IPS DF 6.9 (cell line): ENCODE measurements around the gene PCYT1A.

Experiments
- DNase-seq: peaks from one replicate; pipeline ENCODE4 v3.0.0-alpha.2; 2013; ENCODE audit warnings: low read depth, low spot score
- H3K27ac ChIP-seq: one replicate; pipeline ENCODE4 v1.5.1; 2013; ENCODE audit warnings: low read length, control low read depth
- H3K27me3 ChIP-seq: 2 replicates; pipeline ENCODE4 v1.6.1; 2013; ENCODE audit warnings: mild to moderate bottlenecking, low read length; ENCODE audit not compliant: control insufficient read depth, insufficient read depth
- H3K36me3 ChIP-seq: 2 replicates; pipeline ENCODE4 v1.6.1; 2013; ENCODE audit warnings: low read length; ENCODE audit not compliant: control insufficient read depth, insufficient read depth
- H3K4me1 ChIP-seq: 2 replicates; pipeline ENCODE4 v1.6.1; 2013; ENCODE audit warnings: low read length; ENCODE audit not compliant: control insufficient read depth, insufficient read depth
- H3K4me3 ChIP-seq: 2 replicates; pipeline ENCODE4 v1.5.1; 2013; ENCODE audit warnings: mild to moderate bottlenecking, low read length
- H3K9me3 ChIP-seq: 2 replicates; pipeline ENCODE4 v1.6.1; 2013; ENCODE audit warnings: low read length, inconsistent platforms; ENCODE audit not compliant: control insufficient read depth, insufficient read depth
- WGBS: extraction: QIAGEN DNeasy Blood & Tissue Kit; methylation state at CpG from one replicate; pipeline ENCODE4 v1.1.7; 2013; ENCODE audit warnings: mixed read lengths, missing lambda C conversion rate; ENCODE audit not compliant: insufficient read length, insufficient coverage; 5-methylcytosine and 5-hydroxymethylcytosine counted together

The PCYT1A gene

GRCh38 chr3:196203846-196204245, 83.7 kb downstream of the PCYT1A start:
- Histone ChIP-seq H3K4me3 (no peak overlapping the region), H3K27me3 (peaks cover 3% of the 10 kb centered on the region; the same call in 1 of the 2 replicates), H3K27ac (no peak overlapping the region), H3K4me1 (no peaks in the 10 kb centered on the region; the same call in 1 of the 2 replicates), H3K9me3 (no peaks in the 10 kb centered on the region), H3K36me3 (no peaks in the 10 kb centered on the region)
- no CpG with 5 or more reads among the region's 3 CpGs for WGBS
- no peak for DNase-seq

DNA sequence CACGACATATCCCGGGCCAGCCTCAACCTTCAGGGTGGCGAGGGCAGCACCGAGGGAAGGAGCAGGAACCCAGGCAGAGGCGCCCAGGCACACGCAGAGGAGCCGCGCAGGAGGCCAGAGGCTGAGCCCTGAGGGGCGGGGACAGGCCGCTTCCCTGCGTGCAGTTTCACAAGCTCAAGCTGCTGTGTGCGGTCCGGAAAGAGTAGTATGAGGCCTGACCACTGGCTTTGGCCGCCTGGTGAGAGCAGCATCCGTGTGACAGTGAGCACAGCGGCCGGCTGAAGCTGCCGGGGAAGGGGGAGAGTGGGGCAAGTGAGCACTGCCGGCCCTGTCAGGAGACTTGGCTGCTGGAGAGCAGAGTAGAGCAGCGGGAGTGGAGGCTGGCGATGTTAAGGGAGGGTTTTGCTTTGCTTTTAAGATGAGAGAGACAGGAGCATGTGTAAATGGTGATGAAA, 85.0 kb downstream of the PCYT1A start:
- Histone ChIP-seq H3K27me3 (peaks cover 3% of the 10 kb centered on the region; the same call in 1 of the 2 replicates), H3K27ac (no peak overlapping the region), H3K9me3 (no peaks in the 10 kb centered on the region), H3K4me3 (no peak overlapping the region), H3K36me3 (no peaks in the 10 kb centered on the region; the same call in 1 of the 2 replicates), H3K4me1 (no peaks in the 10 kb centered on the region; the same call in 1 of the 2 replicates)
- DNase-seq = no peak
- WGBS = no CpG with 5 or more reads among the region's 21 CpGs

DNA sequence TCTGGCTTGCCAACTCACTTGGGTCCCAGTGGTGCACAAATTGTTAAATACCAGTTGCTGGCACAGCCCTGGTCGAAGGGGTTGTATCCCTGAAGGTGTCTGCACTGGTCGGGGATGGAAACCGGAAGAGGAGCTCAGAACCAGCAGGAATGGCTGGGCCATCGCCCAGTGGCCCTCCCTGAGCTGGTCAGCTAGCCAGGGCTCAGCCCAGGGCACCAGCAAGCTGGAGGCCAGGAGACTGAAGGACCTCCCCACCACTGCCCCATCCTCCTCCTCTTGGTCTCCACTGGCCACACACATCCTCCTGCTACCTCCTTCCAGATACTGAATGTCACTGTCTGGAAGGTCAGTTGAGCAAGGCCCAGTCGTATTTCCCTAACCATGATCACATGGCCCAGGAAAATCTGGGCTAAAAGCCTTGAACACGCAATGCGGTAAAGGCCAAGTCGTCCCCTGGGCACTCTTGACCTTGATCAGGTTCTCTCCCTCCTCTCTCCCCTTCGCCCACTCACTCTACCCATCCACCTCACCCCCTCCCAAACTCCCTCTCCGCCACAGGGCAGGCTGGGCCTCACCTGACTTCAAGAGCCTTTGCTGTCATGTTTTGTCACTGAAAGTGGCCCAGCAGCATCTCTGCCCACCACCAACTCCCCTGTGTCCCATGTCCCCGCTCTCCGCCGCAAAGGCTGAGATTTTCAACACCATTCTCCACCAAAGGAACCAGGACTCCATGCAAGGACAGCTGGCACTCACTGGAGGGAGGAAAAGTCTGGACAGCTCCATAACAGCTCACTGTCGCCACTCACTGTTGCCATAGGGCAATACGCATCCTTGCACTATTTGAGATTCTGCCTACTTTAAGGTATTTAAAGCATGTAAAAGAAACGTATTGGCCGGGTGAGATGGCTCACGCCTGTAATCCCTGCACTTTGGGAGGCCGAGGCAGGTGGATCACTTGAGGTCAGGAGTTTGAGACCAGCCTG, 88.5 kb downstream of the PCYT1A start:
- no peak overlapping the region for H3K27ac ChIP-seq
- H3K4me1 ChIP-seq = peaks cover 3% of the 10 kb centered on the region
- no peak overlapping the region for H3K4me3 ChIP-seq
- WGBS = no CpG with 5 or more reads among the region's 19 CpGs
- H3K36me3 ChIP-seq = no peaks in the 10 kb centered on the region; the same call in 1 of the 2 replicates
- no peak for DNase-seq
- H3K27me3 ChIP-seq = no peaks in the 10 kb centered on the region
- no peaks in the 10 kb centered on the region for H3K9me3 ChIP-seq

DNA sequence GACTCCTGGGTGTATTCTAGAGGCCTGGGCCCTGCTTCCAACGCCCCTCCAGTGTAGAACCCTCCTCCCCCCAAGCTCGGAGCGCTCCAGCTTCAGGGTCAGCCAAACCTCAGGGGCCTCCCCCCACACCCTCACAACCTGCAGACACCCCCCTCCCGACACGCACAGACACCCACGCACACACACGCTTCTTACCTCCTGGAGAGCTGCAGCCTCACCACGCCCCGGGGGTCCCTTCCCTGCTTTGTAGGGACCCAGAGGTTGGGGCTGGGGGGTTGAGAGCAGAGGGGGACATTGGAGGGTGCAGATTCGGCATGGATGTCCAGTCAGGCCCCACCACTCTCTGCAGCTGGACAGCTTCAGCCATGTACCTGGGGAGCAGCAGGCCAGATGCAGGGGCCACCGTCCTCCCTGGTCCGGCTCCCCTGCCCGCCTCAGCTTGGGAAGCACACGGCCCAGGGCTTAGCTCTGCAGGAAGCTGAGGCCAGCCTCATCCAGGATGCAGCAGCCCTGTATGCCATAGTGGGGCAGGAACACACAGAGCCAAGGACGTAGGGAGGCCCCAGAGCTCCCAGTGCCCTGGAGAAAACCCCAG, 89.3 kb downstream of the PCYT1A start:
- no CpG with 5 or more reads among the region's 15 CpGs for WGBS
- H3K27me3 ChIP-seq = no peaks in the 10 kb centered on the region
- no peak overlapping the region for H3K4me3 ChIP-seq
- DNase-seq = no peak
- no peak overlapping the region for H3K27ac ChIP-seq
- no peaks in the 10 kb centered on the region; the same call in 1 of the 2 replicates for H3K36me3 ChIP-seq
- no peaks in the 10 kb centered on the region for H3K9me3 ChIP-seq
- H3K4me1 ChIP-seq = peaks cover 3% of the 10 kb centered on the region

DNA sequence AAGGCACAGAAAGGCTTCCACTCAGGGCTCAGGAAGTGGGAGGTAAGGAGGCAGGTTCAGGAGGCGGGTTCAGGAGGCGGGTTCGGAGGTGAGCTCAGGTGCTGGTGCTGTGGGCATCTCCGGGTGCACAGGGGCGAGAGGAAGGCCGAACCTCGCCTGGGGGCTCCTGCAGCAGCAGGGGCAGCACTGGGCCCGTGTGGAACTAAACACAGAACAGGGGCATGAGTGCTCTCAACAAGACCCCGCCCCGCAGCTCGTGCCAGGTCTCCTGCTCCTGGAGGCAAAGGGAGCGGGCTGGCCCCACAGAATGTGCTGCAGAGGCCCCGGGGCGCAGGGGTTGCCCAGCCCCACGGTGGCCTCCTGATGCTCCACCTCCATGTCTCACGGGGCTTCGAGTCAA, 90.0 kb downstream of the PCYT1A start:
- Histone ChIP-seq H3K27ac (no peak overlapping the region), H3K27me3 (no peaks in the 10 kb centered on the region), H3K9me3 (no peaks in the 10 kb centered on the region), H3K4me3 (no peak overlapping the region), H3K36me3 (no peaks in the 10 kb centered on the region; the same call in 1 of the 2 replicates), H3K4me1 (peaks cover 3% of the 10 kb centered on the region)
- no CpG with 5 or more reads among the region's 17 CpGs for WGBS
- no peak for DNase-seq

DNA sequence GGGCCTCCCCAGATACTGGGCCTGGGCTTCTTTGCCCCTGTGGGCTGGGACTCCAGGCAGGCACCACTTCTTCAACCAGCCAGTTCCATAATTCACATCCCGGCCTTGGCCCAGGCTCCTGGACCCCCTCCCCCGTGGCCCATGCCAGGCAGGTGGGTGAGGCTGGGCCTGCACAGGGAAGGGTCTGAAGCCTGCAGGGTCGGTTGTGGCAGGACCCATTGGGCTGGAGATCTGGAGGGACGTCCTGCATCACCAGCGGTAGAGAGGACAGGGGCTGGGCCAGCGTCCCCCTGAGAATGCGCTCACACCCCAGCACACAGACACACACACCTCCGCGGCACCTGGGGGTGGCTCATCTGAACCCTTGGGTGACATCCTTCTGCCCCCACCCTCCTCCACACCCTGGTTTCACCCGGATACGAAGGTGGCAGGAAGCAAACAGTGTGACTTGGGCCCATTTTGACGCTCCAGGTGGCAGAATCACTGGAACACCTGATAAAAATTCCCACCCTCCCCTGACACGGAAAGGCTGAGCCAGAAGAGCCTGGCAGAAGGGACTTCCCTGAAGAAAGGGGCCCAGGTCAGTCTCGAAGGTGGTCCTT, 91.8 kb downstream of the PCYT1A start:
- H3K9me3 ChIP-seq = no peaks in the 10 kb centered on the region
- H3K27me3 ChIP-seq = no peaks in the 10 kb centered on the region
- no peak overlapping the region for H3K4me3 ChIP-seq
- no peak overlapping the region for H3K27ac ChIP-seq
- WGBS = no CpG with 5 or more reads among the region's 14 CpGs
- peaks cover 3% of the 10 kb centered on the region; the same call in 1 of the 2 replicates for H3K4me1 ChIP-seq
- no peaks in the 10 kb centered on the region; the same call in 1 of the 2 replicates for H3K36me3 ChIP-seq
- no peak for DNase-seq

GRCh38 chr3:196194542-196194915, 93.0 kb downstream of the PCYT1A start:
- Histone ChIP-seq H3K9me3 (no peaks in the 10 kb centered on the region), H3K27me3 (no peaks in the 10 kb centered on the region), H3K36me3 (no peaks in the 10 kb centered on the region; the same call in 1 of the 2 replicates), H3K27ac (no peak overlapping the region), H3K4me3 (no peak overlapping the region), H3K4me1 (peaks cover 3% of the 10 kb centered on the region; the same call in 1 of the 2 replicates)
- no CpG with 5 or more reads among the region's 5 CpGs for WGBS
- DNase-seq = no peak

DNA sequence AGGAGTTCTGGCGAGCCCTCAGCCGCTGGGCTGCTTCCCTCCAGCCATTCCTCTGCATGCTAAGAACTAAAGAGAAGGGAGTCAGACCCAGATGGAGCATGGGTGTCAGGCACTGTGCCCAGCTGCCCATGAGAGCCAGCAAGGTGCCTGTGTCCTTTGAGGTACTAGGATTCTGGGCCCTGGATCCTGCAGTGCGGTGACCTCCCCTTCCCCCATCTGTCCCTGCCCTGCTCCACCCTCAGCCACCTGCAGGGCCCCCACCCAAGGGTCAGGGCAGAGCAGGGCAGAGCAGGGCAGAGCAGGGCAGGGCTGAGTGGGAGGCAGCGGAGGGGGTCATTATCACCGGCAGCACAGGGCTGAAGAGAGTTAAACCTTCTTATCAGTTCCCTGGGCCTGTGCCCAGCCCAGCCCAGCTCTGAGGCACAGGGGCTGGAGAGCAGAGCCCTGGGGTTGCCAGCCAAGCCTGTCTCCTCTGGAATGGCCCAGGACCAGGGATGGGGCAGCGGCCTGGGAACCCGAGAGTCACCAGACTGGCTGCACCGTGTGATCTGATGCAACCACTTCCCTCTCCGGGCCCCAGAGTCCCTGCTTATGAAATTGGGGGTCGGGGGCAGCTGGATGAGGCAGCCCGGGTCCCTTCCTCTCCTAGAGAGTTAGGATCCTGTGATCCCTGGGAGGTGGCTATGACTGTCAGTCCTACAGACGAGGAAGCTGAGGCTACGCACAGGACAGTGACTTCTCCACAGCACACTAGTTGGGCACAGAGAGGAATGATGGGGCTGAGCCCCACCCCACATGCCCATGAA, 93.6 kb downstream of the PCYT1A start:
- WGBS = no CpG with 5 or more reads among the region's 13 CpGs
- DNase-seq = no peak
- Histone ChIP-seq H3K27ac (no peak overlapping the region), H3K9me3 (no peaks in the 10 kb centered on the region), H3K4me1 (peaks cover 3% of the 10 kb centered on the region; the same call in 1 of the 2 replicates), H3K4me3 (no peak overlapping the region), H3K27me3 (no peaks in the 10 kb centered on the region), H3K36me3 (no peaks in the 10 kb centered on the region; the same call in 1 of the 2 replicates)

DNA sequence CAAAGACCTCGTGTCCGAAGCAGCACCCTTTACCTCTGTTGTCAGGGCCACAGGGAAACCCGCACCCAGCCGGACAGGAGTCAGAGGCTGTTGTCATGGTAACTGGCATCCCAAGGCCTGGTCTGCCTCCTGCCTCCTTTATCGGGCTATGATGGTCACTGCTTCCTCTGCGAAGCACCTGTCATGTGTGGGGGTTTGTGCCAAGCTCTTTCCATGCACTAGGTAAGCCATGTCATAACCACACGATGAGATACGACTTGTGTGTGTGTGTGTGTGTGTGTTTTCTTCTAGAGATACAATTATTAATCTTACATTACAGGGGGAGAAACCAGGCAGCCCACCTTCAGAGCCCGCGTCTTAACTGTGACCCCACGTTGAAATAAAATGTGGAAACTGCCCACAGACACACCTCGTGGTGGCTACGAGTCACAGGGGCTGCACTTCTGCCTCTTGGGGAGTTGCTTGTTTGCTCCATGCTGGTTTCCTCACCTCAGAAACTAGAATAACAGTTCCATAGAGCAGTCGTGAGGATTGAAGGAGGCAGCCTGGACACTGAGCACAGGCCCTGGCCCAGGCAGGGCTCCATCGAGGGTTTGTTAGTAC, 94.3 kb downstream of the PCYT1A start:
- DNase-seq = no peak
- no peak overlapping the region for H3K27ac ChIP-seq
- no peaks in the 10 kb centered on the region for H3K27me3 ChIP-seq
- no peaks in the 10 kb centered on the region; the same call in 1 of the 2 replicates for H3K36me3 ChIP-seq
- no CpG with 5 or more reads among the region's 15 CpGs for WGBS
- no peaks in the 10 kb centered on the region for H3K9me3 ChIP-seq
- H3K4me1 ChIP-seq = peaks cover 3% of the 10 kb centered on the region; the same call in 1 of the 2 replicates
- H3K4me3 ChIP-seq = no peak overlapping the region
